NCI-H748 (cell line): ENCODE data around the gene DHPS.

Experiments
- DNase-seq: peaks from one replicate; lab custom pipeline; 2025; ENCODE audit not compliant: unreplicated experiment; lab: John Stamatoyannopoulos, UW

DHPS gene

GRCh38 chr19:12675940-12676339 lies 5.7 kb downstream of the DHPS start:
- DNase-seq, result no peak

- no peak for DNase-seq
Measured at GRCh38 chr19:12675399-12675798, 6.3 kb downstream of the DHPS start.

GRCh38 chr19:12672744-12673143 lies 8.9 kb downstream of the DHPS start:
- no peak for DNase-seq

GRCh38 chr19:12670159-12670928 lies 11.3 kb downstream of the DHPS start:
- no peak for DNase-seq

GRCh38 chr19:12669270-12670158 lies 12.2 kb downstream of the DHPS start:
- peak; percentile 75 for DNase-seq

- DNase-seq, result peak; percentile 41
Measured at GRCh38 chr19:12668932-12669269, 12.8 kb downstream of the DHPS start.

- DNase-seq, result no peak
Measured at GRCh38 chr19:12668346-12668745, 13.3 kb downstream of the DHPS start.

- no peak for DNase-seq
Measured at GRCh38 chr19:12667731-12668302, 13.9 kb downstream of the DHPS start.

- peak; percentile 75 for DNase-seq
Measured at GRCh38 chr19:12666265-12667048, 15.2 kb downstream of the DHPS start, which contains the start of the genes MAN2B1 and WDR83. MAN2B1 (minus strand) TSS chr19:12666742; CDS start chr19:12666701, 41 bp downstream. WDR83 (plus strand) TSS chr19:12666807; CDS start chr19:12669791, 2,984 bp downstream.

GRCh38 chr19:12665671-12666264 lies 15.9 kb downstream of the DHPS start:
- DNase-seq, result no peak

GRCh38 chr19:12665281-12665573 lies 16.5 kb downstream of the DHPS start:
- DNase-seq, result no peak

GRCh38 chr19:12664406-12665280 lies 17.0 kb downstream of the DHPS start:
- no peak for DNase-seq

- no peak for DNase-seq
Measured at GRCh38 chr19:12660980-12661379, 20.7 kb downstream of the DHPS start.

GRCh38 chr19:12657966-12658365 lies 23.7 kb downstream of the DHPS start:
- no peak for DNase-seq

- no peak for DNase-seq
Measured at GRCh38 chr19:12656899-12657571, 24.6 kb downstream of the DHPS start.

GRCh38 chr19:12655546-12655945 lies 26.1 kb downstream of the DHPS start:
- DNase-seq, result no peak

- no peak for DNase-seq
Measured at GRCh38 chr19:12652219-12652618, 29.5 kb downstream of the DHPS start.

- no peak for DNase-seq
Measured at GRCh38 chr19:12649941-12650340, 31.7 kb downstream of the DHPS start.

- no peak for DNase-seq
Measured at GRCh38 chr19:12648088-12648487, 33.6 kb downstream of the DHPS start.
